Measurements from ENCODE around the gene APOBR. TPM values are rescaled to one million over a fixed set of nuclear protein-coding genes. Genes with fewer than 3 reads are reported as not detected.

APOBR gene
- total and polyA plus RNA-seq, 4 donors, result 0.28 to 1.5 (median 1.3) TPM

GRCh38 chr16:28511031-28511430 lies 16.6 kb downstream of the APOBR start:
- H3K4me1 ChIP-seq (ENCODE audit: control insufficient read depth in 4 of 4, insufficient read depth in 4 of 4, low read length in 3 of 4), result peaks cover 8 to 21% (median 13%) of the 10 kb centered on the region in 4 donors
- WGBS, result 93% methylated on average over 3 of the region's 3 CpGs
- H3K9me3 ChIP-seq (ENCODE audit: control insufficient read depth in 4 of 4, low read length in 3 of 4), result no peaks in the 10 kb centered on the region
- no peak for DNase-seq (ENCODE audit: low spot score)
- no peak overlapping the region for H3K27ac ChIP-seq (ENCODE audit: low read depth in 1 of 2, low read length in 2 of 2)
- H3K9ac ChIP-seq (ENCODE audit: low read depth in 1 of 2, low read length in 2 of 2), result no peak overlapping the region
- TF ChIP-seq HNF4G (IDR thresholded peaks at IDR 0.05) (no peak), EGR1 (IDR thresholded peaks at IDR 0.05; ENCODE audit: low read depth in 2 of 2) (no peak), SP1 (IDR thresholded peaks at IDR 0.05) (no peak), FOXA1 (IDR thresholded peaks at IDR 0.05) (no peak), RAD21 (IDR thresholded peaks at IDR 0.05) (no peak), RXRA (IDR thresholded peaks at IDR 0.05) (no peak), TAF1 (conservative IDR thresholded peaks at IDR 0.05) (no peak), GABPA (IDR thresholded peaks at IDR 0.05 in 1 of 2, conservative IDR thresholded peaks at IDR 0.05 in 1 of 2) (no peak), HNF4A (conservative IDR thresholded peaks at IDR 0.05) (no peak)
- TF ChIP-seq, protein P1, sequence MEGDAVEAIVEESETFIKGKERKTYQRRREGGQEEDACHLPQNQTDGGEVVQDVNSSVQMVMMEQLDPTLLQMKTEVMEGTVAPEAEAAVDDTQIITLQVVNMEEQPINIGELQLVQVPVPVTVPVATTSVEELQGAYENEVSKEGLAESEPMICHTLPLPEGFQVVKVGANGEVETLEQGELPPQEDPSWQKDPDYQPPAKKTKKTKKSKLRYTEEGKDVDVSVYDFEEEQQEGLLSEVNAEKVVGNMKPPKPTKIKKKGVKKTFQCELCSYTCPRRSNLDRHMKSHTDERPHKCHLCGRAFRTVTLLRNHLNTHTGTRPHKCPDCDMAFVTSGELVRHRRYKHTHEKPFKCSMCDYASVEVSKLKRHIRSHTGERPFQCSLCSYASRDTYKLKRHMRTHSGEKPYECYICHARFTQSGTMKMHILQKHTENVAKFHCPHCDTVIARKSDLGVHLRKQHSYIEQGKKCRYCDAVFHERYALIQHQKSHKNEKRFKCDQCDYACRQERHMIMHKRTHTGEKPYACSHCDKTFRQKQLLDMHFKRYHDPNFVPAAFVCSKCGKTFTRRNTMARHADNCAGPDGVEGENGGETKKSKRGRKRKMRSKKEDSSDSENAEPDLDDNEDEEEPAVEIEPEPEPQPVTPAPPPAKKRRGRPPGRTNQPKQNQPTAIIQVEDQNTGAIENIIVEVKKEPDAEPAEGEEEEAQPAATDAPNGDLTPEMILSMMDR (IDR thresholded peaks at IDR 0.05; ENCODE audit: low read depth, low read length, missing input control), result no peak
- TF ChIP-seq, protein P2, sequence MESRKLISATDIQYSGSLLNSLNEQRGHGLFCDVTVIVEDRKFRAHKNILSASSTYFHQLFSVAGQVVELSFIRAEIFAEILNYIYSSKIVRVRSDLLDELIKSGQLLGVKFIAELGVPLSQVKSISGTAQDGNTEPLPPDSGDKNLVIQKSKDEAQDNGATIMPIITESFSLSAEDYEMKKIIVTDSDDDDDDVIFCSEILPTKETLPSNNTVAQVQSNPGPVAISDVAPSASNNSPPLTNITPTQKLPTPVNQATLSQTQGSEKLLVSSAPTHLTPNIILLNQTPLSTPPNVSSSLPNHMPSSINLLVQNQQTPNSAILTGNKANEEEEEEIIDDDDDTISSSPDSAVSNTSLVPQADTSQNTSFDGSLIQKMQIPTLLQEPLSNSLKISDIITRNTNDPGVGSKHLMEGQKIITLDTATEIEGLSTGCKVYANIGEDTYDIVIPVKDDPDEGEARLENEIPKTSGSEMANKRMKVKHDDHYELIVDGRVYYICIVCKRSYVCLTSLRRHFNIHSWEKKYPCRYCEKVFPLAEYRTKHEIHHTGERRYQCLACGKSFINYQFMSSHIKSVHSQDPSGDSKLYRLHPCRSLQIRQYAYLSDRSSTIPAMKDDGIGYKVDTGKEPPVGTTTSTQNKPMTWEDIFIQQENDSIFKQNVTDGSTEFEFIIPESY (IDR thresholded peaks at IDR 0.05), result no peak
- TF ChIP-seq, protein P3, sequence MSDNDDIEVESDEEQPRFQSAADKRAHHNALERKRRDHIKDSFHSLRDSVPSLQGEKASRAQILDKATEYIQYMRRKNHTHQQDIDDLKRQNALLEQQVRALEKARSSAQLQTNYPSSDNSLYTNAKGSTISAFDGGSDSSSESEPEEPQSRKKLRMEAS (IDR thresholded peaks at IDR 0.05), result no peak
- no peak overlapping the region for H3K4me3 ChIP-seq (ENCODE audit: low read depth in 1 of 3, low read length in 3 of 3)
- peaks cover 2 to 19% (median 12%) of the 10 kb centered on the region in 4 donors for H3K36me3 ChIP-seq (ENCODE audit: control insufficient read depth in 4 of 4, insufficient read depth in 3 of 4, low read depth in 1 of 4, low read length in 3 of 4)
- H3K27me3 ChIP-seq (ENCODE audit: control insufficient read depth in 4 of 4, insufficient read depth in 4 of 4, low read length in 3 of 4), result no peaks in the 10 kb centered on the region

- no peak overlapping the region for H3K9ac ChIP-seq (ENCODE audit: low read depth in 1 of 2, low read length in 2 of 2)
- H3K36me3 ChIP-seq (ENCODE audit: control insufficient read depth in 4 of 4, insufficient read depth in 3 of 4, low read depth in 1 of 4, low read length in 3 of 4), result peaks cover 2 to 19% (median 12%) of the 10 kb centered on the region in 4 donors
- no peaks in the 10 kb centered on the region for H3K9me3 ChIP-seq (ENCODE audit: control insufficient read depth in 4 of 4, low read length in 3 of 4)
- no peak overlapping the region for H3K4me3 ChIP-seq (ENCODE audit: low read depth in 1 of 3, low read length in 3 of 3)
- DNase-seq (ENCODE audit: low spot score), result no peak
- H3K27ac ChIP-seq (ENCODE audit: low read depth in 1 of 2, low read length in 2 of 2), result no peak overlapping the region
- WGBS, result 90% methylated on average over 21 of the region's 21 CpGs
- H3K4me1 ChIP-seq (ENCODE audit: control insufficient read depth in 4 of 4, insufficient read depth in 4 of 4, low read length in 3 of 4), result peaks cover 0 to 11% (median 3%) of the 10 kb centered on the region in 4 donors
- H3K27me3 ChIP-seq (ENCODE audit: control insufficient read depth in 4 of 4, insufficient read depth in 4 of 4, low read length in 3 of 4), result no peaks in the 10 kb centered on the region
- TF ChIP-seq RAD21 (IDR thresholded peaks at IDR 0.05) (no peak), HNF4A (conservative IDR thresholded peaks at IDR 0.05) (no peak), TAF1 (conservative IDR thresholded peaks at IDR 0.05) (no peak), RXRA (IDR thresholded peaks at IDR 0.05) (no peak), FOXA2 (IDR thresholded peaks at IDR 0.05) (no peak), SP1 (IDR thresholded peaks at IDR 0.05) (no peak), EGR1 (IDR thresholded peaks at IDR 0.05; ENCODE audit: low read depth in 2 of 2) (no peak), HNF4G (IDR thresholded peaks at IDR 0.05) (no peak), NR2F2 (IDR thresholded peaks at IDR 0.05) (no peak), FOXA1 (IDR thresholded peaks at IDR 0.05) (no peak), YY1 (IDR thresholded peaks at IDR 0.05) (no peak)
- TF ChIP-seq, protein P2 (IDR thresholded peaks at IDR 0.05), result no peak
- TF ChIP-seq, protein P4, sequence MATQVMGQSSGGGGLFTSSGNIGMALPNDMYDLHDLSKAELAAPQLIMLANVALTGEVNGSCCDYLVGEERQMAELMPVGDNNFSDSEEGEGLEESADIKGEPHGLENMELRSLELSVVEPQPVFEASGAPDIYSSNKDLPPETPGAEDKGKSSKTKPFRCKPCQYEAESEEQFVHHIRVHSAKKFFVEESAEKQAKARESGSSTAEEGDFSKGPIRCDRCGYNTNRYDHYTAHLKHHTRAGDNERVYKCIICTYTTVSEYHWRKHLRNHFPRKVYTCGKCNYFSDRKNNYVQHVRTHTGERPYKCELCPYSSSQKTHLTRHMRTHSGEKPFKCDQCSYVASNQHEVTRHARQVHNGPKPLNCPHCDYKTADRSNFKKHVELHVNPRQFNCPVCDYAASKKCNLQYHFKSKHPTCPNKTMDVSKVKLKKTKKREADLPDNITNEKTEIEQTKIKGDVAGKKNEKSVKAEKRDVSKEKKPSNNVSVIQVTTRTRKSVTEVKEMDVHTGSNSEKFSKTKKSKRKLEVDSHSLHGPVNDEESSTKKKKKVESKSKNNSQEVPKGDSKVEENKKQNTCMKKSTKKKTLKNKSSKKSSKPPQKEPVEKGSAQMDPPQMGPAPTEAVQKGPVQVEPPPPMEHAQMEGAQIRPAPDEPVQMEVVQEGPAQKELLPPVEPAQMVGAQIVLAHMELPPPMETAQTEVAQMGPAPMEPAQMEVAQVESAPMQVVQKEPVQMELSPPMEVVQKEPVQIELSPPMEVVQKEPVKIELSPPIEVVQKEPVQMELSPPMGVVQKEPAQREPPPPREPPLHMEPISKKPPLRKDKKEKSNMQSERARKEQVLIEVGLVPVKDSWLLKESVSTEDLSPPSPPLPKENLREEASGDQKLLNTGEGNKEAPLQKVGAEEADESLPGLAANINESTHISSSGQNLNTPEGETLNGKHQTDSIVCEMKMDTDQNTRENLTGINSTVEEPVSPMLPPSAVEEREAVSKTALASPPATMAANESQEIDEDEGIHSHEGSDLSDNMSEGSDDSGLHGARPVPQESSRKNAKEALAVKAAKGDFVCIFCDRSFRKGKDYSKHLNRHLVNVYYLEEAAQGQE (IDR thresholded peaks at IDR 0.05), result no peak
- TF ChIP-seq, protein P1 (IDR thresholded peaks at IDR 0.05; ENCODE audit: low read depth, low read length, missing input control), result no peak
- TF ChIP-seq, protein P3 (IDR thresholded peaks at IDR 0.05), result no peak
Observed at GRCh38 chr16:28511801-28512789, 17.7 kb downstream of the APOBR start.
